Nephron progenitor cell (in vitro differentiated cells): ENCODE results near the gene C2orf72.

ENCODE experiments used
- DNase-seq: peaks from one replicate; pipeline ENCODE4 v3.0.0; 2021
- H3K27ac Mint-ChIP-seq: 2 replicates; pipeline ENCODE4 v1.8.0; 2021; ENCODE audit warnings: mild to moderate bottlenecking, moderate library complexity, mixed read lengths
- H3K27me3 Mint-ChIP-seq: 2 replicates; pipeline ENCODE4 v1.8.0; 2021; ENCODE audit warnings: mild to moderate bottlenecking, low read depth, mixed read lengths; ENCODE audit not compliant: poor library complexity
- H3K36me3 Mint-ChIP-seq: 2 replicates; pipeline ENCODE4 v1.8.0; 2021; ENCODE audit warnings: low read depth, mixed read lengths
- H3K4me1 Mint-ChIP-seq: 2 replicates; pipeline ENCODE4 v1.8.0; 2021; ENCODE audit warnings: mixed read lengths
- H3K4me3 Mint-ChIP-seq: 2 replicates; pipeline ENCODE4 v1.8.0; 2021; ENCODE audit warnings: mild to moderate bottlenecking, moderate library complexity, mixed read lengths
- H3K9me3 Mint-ChIP-seq: 2 replicates; pipeline ENCODE4 v1.8.0; 2021; ENCODE audit warnings: mild to moderate bottlenecking, moderate library complexity, mixed read lengths
- TF ChIP-seq, protein P1 (sequence below): fragments of 200-600 bp; sonication (generic); IDR thresholded peaks from 2 replicates; pipeline ENCODE4 v1.5.0; 2021; ENCODE audit warnings: antibody characterized with exemption

C2orf72 gene

DNA sequence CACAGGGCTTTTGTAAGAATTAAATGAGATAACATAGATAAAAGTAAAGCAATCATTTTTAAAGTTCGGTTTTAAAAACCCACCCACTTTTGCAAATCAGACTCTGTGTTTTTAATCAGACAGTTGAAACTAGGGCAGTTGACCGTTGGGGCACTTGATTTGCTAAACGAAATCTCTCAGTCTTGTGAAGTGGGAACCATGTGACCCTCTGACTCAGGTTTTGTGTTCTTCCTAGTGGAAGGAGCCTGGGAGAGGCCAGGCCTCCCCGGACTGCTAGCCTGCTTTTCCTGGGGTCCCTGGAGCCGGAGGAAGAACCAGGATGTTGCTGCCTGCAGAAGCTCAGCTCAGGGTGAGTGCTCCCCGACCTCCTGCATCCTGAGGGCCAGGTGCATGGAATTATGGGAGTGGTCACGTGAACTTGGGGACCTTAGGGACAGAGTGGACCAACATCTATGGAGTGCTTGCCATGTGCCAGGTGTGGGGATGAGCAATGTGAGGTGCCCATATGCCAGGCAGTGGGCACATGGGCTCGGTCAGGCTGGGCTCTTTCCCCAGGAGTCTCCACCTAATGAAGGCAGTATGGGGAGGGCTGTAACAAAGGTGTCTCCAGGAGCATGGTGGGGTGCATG lies 3.9 kb downstream of the C2orf72 start:
- no peaks in the 10 kb centered on the region for H3K36me3 Mint-ChIP-seq
- H3K4me1 Mint-ChIP-seq: peaks cover 7% of the 10 kb centered on the region
- no peak for DNase-seq
- H3K9me3 Mint-ChIP-seq: peaks cover 3% of the 10 kb centered on the region
- peaks cover 57% of the 10 kb centered on the region for H3K27me3 Mint-ChIP-seq
- H3K27ac Mint-ChIP-seq: no peak overlapping the region
- TF ChIP-seq, protein P1, sequence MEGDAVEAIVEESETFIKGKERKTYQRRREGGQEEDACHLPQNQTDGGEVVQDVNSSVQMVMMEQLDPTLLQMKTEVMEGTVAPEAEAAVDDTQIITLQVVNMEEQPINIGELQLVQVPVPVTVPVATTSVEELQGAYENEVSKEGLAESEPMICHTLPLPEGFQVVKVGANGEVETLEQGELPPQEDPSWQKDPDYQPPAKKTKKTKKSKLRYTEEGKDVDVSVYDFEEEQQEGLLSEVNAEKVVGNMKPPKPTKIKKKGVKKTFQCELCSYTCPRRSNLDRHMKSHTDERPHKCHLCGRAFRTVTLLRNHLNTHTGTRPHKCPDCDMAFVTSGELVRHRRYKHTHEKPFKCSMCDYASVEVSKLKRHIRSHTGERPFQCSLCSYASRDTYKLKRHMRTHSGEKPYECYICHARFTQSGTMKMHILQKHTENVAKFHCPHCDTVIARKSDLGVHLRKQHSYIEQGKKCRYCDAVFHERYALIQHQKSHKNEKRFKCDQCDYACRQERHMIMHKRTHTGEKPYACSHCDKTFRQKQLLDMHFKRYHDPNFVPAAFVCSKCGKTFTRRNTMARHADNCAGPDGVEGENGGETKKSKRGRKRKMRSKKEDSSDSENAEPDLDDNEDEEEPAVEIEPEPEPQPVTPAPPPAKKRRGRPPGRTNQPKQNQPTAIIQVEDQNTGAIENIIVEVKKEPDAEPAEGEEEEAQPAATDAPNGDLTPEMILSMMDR: no peak
- H3K4me3 Mint-ChIP-seq: no peak overlapping the region

DNA sequence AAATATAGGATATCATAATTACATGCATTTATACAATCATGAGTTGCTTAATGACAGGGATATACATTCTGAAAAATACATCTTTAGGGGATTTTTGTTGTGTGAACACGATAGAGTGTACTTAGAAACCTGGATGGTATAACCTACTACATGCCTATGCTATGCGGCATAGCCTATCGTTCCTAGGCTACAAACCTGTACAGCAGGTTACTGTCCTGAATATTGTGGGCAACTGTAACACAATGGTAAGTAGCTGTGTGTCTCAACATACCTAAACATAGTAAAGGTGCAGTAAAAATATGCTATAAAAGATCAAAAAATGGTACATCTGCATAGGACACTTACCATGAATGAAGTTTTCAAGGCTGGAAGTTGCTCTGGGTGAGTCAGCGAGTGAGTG lies 6.5 kb downstream of the C2orf72 start:
- H3K27ac Mint-ChIP-seq: no peak overlapping the region
- H3K4me3 Mint-ChIP-seq: no peak overlapping the region
- no peaks in the 10 kb centered on the region for H3K36me3 Mint-ChIP-seq
- H3K27me3 Mint-ChIP-seq: peaks cover 42% of the 10 kb centered on the region
- DNase-seq: no peak
- H3K4me1 Mint-ChIP-seq: peaks cover 1% of the 10 kb centered on the region
- TF ChIP-seq, protein P1: no peak
- peaks cover 3% of the 10 kb centered on the region for H3K9me3 Mint-ChIP-seq

DNA sequence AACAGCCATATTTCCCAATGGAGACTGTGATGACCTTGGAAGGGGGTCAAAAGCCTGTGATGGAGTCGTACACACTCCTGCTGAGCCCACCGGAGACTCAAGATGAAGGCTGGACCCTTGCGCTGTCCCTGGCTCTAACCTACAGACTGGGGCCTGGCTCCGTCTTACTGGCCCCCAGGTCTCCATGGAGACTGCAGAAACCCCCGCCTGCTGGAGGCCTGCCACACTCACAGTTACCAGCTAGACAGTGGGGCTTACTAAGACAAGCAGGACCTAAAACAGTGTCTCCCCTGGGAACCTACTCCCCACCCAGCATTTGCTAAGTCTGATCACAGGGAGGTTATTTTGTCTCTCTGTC lies 9.6 kb downstream of the C2orf72 start:
- TF ChIP-seq, protein P1: no peak
- DNase-seq: no peak
- no peaks in the 10 kb centered on the region for H3K9me3 Mint-ChIP-seq
- H3K27ac Mint-ChIP-seq: no peak overlapping the region
- peaks cover 30% of the 10 kb centered on the region for H3K27me3 Mint-ChIP-seq
- no peaks in the 10 kb centered on the region for H3K36me3 Mint-ChIP-seq
- H3K4me3 Mint-ChIP-seq: no peak overlapping the region
- peaks cover 5% of the 10 kb centered on the region for H3K4me1 Mint-ChIP-seq

DNA sequence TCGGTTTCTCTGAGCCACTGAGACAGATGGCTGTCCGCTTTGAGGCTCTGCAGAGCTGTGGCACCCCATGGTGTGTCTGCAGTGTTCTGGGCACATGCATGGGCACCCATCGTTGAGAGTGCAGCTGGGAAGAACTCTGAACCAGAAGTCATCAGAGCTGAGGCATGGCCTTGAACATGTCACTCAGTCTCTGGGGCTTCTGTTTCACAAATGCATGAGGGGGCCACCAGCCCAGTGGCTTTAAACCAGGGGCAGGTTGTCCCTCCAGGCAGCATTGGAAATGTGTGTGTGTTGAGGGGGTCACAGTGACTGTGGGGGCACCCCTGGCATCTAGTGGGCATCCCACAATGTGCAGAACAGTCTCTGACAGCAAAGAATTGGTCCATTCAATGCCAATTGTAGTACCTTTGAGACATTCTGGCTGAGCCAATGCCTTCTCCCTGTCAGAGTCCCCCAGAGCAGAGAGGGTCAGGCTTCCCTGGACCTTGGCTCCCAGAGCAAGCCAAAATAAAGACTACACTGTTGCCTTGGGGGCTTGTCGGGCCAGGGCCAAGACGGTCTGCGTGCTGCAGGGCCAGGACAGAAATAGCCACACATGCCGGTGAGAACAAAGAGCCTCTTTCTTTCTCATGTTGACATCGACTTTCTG lies 10.1 kb downstream of the C2orf72 start:
- Mint-ChIP-seq H3K4me3 (no peak overlapping the region), H3K9me3 (no peaks in the 10 kb centered on the region), H3K27ac (no peak overlapping the region), H3K4me1 (peaks cover 8% of the 10 kb centered on the region), H3K27me3 (peaks cover 30% of the 10 kb centered on the region), H3K36me3 (no peaks in the 10 kb centered on the region)
- TF ChIP-seq, protein P1: no peak
- DNase-seq: no peak

DNA sequence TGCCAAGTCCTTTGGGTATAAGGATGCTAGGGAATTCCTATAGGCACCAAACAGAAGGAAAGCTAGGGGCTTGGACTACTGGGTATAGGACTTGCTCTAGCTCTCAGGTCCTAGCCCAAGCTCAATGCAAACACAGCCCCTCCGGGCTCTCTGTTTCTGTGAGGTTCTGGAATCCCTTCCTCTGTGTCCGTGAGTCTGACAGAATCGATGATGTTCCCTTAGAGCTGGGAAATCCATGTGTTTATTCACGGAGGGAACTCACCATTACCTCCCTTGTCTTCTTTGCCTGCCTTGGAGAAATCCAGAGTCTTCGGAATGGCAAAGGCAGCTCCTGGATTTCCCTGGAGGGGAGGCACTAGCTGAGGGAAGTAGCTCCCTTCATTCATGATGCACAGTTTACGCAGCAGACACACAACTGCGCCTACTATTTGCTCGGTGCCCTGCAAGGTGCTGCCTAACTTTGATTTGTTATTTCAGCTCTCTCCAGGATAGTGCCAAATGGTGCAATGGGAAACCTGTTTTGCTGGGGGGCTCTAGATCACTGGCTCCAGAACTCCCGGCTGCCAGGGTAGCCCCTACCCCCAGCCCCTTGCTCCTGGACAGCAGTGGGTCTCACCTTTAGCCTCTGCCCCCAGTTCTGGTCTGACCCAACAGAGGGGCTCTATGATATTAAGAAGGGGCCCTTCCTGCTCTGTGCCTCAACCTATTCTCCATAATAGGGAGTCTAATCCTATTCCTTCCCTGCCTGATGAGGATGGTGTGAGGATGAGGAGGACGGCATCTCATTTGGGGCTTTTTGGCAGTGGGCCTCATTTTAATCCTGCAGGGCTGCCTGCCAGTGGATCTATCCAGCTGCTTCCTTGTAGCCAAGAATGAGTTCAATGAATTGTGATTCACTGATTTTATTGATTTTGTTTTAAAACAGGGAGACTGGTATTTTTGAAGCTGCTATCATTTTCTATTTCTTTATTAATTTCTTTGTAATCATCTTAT lies 10.9 kb downstream of the C2orf72 start:
- no peak overlapping the region for H3K27ac Mint-ChIP-seq
- H3K36me3 Mint-ChIP-seq: no peaks in the 10 kb centered on the region
- peaks cover 15% of the 10 kb centered on the region for H3K4me1 Mint-ChIP-seq
- DNase-seq: no peak
- no peak overlapping the region for H3K4me3 Mint-ChIP-seq
- peaks cover 31% of the 10 kb centered on the region for H3K27me3 Mint-ChIP-seq
- TF ChIP-seq, protein P1: no peak
- H3K9me3 Mint-ChIP-seq: no peaks in the 10 kb centered on the region
